ENCODE data around the gene NCCRP1.

- TF ChIP-seq POLR2A (IDR thresholded peaks at IDR 0.05): no peak
- no peak for TF ChIP-seq CTCF (IDR thresholded peaks at IDR 0.05)
Observed at GRCh38 chr19:39194832-39195542, 1.8 kb upstream of the NCCRP1 start.
